ENCODE data around the gene LRP8.

GRCh38 chr1:53206735-53207379 lies 121.0 kb downstream of the LRP8 start:
- no peak for TF ChIP-seq ZNF773 (CRISPR knock-in tag; IDR thresholded peaks at IDR 0.05; ENCODE audit: borderline replicate concordance)
- TF ChIP-seq ZNF33A (CRISPR knock-in tag; IDR thresholded peaks at IDR 0.05; ENCODE audit: borderline replicate concordance) = no peak
- no peak for TF ChIP-seq HDAC6 (IDR thresholded peaks at IDR 0.05; ENCODE audit: low read depth, low read length)
- no peak for TF ChIP-seq PHF8 (CRISPR knock-in tag; IDR thresholded peaks at IDR 0.05)
- TF ChIP-seq KDM1A (CRISPR knock-in tag; IDR thresholded peaks at IDR 0.05) = no peak
- no peak for TF ChIP-seq NR2C2 (CRISPR knock-in tag; IDR thresholded peaks at IDR 0.05; ENCODE audit: borderline replicate concordance)
- TF ChIP-seq POLR2A (IDR thresholded peaks at IDR 0.05; ENCODE audit: insufficient read depth in 1 of 2, low read depth in 2 of 2, low read length in 2 of 2) = no peak
- TF ChIP-seq DPF2 (CRISPR knock-in tag; IDR thresholded peaks at IDR 0.05; ENCODE audit: borderline replicate concordance, low read depth) = no peak
- TF ChIP-seq CTCF (CRISPR knock-in tag; IDR thresholded peaks at IDR 0.05) = no peak
- TF ChIP-seq ISX (CRISPR knock-in tag; conservative IDR thresholded peaks at IDR 0.05) = no peak
- no peak for TF ChIP-seq NR1H2 (CRISPR knock-in tag; IDR thresholded peaks at IDR 0.05; ENCODE audit: borderline replicate concordance, low read depth)
